GM12801 (cell line): Measurements from ENCODE around the gene PPP1R16B.

Experiments used
- TF ChIP-seq, protein P1 (sequence below): IDR thresholded peaks from one replicate; pipeline ENCODE4 v1.5.1; 2011; ENCODE audit warnings: control low read depth; ENCODE audit not compliant: insufficient read length; ENCODE audit errors: extremely low read depth

Gene PPP1R16B

DNA sequence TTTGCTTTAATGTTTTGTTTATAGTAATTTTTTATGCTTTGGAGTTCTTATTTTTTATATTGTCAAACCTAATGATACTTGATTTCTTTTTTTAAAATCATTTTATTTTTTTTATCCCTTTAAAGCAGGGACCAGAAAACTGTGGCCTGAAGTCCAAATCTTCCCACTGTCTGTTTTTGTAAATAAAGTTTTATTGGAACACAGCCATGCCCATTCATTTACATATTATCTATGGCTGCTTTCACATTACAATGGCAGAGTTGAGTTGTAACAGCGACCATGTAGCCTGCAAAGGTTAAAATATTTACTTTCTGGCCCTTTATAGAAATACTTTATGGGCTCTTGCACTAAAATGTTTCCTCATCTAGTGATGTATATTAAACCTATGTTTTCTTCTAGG, 42.3 kb downstream of the PPP1R16B start:
- TF ChIP-seq, protein P1, sequence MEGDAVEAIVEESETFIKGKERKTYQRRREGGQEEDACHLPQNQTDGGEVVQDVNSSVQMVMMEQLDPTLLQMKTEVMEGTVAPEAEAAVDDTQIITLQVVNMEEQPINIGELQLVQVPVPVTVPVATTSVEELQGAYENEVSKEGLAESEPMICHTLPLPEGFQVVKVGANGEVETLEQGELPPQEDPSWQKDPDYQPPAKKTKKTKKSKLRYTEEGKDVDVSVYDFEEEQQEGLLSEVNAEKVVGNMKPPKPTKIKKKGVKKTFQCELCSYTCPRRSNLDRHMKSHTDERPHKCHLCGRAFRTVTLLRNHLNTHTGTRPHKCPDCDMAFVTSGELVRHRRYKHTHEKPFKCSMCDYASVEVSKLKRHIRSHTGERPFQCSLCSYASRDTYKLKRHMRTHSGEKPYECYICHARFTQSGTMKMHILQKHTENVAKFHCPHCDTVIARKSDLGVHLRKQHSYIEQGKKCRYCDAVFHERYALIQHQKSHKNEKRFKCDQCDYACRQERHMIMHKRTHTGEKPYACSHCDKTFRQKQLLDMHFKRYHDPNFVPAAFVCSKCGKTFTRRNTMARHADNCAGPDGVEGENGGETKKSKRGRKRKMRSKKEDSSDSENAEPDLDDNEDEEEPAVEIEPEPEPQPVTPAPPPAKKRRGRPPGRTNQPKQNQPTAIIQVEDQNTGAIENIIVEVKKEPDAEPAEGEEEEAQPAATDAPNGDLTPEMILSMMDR, result no peak

DNA sequence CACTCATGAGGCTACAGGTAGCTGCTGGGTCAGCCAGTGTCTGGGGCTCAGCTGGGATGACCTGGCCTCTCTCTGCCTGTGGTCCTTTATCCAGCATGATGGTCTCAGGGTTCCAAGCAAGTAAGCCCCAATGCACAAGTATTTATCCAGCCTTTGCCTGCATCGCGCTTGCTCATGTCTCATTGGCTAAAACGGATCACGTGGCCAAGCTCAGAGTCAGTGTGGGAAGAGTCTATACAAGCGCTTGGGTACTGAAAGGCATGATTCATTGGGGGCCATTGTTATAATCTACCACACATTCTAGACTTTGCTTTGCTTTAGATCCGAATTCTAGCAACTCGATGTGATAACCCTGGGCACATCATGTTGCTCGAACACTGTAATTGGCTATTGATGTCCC, 48.3 kb downstream of the PPP1R16B start:
- TF ChIP-seq, protein P1, result no peak

DNA sequence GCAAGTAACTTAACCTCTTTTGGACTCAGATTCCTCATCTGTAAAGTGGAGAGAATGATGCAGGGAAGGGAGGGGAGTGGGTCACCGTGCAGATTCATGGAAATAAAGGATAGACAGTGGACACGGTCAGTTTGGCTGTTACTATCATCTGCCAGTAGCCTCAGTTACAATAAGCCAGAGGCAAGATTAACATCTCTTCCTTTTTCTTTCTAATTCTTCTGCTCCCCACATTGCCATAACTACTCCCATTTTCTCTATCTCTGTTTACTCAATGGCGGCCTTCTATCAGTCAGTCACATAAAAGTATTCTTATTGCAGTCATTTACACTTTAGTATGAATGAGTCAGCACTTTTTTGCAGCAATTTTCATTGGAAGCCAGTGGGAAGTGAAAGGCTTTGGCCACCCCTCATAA, 49.2 kb downstream of the PPP1R16B start:
- TF ChIP-seq, protein P1, result no peak

DNA sequence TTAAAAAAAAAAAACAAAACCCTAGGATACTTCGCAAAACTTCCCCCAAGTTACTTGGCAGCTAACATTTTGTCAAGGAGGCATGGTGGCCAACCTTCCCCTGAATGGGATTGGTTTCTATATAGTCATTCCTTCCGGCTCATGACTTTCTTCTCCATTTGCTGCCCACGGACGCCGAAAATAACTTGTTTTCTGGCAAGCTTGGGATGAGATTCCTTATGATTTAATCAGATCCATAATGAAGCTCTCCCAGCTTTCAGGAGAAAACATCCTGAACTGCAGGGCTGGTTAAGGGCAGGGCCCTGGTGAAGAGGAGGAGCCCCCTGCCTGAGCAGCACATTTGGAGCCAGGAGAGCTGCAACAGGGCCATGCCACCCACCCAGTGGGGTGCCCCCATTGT, 49.9 kb downstream of the PPP1R16B start:
- TF ChIP-seq, protein P1, result no peak

DNA sequence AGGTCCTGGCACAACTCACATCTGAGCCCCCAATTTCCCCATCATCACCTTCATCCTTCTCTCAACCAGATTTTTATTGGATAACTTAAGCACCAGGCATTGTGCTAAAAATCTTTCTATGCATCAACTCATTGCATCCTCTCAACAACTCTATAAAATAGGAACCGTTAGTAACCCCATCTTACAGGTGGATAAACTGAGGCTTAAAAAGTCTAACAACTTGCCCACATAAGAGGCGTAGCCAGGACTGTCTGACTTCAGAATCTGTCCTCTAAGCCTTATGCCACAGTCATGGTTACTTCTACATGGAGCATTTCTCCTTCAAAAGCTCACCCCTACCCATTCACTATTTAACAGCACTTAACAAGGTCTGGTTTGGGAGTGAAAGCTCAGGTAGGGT, 51.1 kb downstream of the PPP1R16B start:
- TF ChIP-seq, protein P1, result no peak

DNA sequence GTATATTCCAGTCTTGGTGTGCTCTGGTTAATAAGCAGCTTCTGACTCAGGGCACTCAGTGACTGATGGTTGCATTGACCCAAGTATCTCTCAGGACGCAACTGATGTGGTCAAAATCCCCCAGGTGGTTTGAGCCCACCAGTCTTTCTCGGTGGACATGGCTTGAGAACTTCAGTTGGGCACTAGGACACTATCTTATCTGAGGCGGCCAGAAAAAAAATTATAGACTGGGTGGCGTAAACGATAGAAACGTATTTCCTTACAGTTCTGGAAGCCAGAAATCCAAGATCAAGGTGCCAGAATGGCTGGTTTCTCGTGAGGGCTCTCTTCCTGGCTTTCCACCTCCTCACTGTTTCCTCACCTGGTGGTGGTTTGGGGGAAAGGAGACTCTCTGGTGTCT, 52.2 kb downstream of the PPP1R16B start:
- TF ChIP-seq, protein P1, result no peak

DNA sequence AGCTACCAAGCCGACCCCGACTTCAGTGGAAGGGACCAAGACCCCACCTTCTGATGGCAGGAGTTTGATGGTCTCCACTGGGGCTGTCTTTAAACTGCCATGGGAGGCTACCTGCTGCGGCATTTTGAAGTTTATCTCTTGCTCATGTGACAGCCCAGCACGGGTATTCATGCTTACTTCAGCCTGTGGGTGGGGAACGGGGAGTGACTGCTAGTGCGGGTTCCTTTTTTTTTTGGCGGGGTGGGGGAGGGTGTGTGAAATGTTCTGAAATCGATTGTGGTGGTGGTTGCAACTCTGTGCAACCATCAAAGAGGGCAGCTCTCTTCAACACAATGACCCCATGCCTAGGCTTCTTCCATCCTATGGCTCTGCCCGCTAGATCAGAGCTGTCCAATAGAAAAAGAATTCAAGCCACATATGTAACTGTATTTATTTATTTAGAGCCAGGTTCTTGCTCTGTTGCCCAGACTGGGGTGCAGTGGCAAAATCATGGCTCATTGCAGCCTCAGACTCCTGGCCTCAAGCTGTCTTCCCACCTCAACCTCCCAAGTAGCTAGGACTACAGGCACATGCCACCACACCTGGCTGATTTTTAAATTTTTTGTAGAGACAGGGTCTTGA, 53.7 kb downstream of the PPP1R16B start:
- TF ChIP-seq, protein P1, result no peak
